ENCODE measurements around the gene SCYGR1. TPM values are rescaled to one million over a fixed set of nuclear protein-coding genes. Genes with fewer than 3 reads are reported as not detected.

The SCYGR1 gene
- total RNA-seq, 1 experiment from 2014 or later = not detected

DNA sequence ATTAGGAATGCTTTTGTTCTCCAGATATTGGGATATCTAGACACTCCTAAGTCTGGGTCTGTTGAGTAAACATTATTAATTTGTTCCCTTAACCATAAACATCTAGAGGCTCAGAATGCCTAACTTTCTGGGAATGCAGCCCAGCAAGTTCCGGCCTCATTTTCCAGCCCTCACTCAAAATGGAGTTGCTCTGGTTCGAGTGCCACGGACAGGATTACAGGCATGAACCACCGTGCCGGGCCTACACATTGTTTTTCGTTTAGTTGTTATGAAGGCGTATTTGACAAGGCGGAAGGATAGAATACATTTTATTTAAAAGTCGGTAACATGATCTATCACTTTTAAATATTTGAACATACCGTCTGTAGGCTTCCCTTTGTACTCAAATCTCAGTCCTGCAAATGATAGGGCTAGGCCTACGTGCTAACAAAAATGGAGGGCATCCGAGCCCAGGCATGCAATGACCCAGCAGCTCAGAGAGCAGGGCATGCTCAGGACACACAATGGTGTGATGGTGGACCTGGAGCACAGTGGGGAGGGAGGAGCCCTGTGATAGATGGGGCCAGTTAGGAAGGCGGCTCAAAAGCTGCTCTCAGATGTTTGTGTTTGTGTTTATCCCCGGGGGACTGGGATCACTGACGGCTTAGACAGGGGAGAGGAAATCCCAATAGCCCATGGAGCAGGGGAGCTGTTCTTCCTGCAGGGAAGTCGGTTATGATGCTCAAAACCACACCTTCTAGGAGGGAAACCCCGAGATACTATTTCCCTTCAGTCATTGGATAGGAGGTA lies 2.9 kb upstream of the SCYGR1 start:
- no peaks in the 10 kb centered on the region for H3K9me3 ChIP-seq (ENCODE audit: low read depth, low read length, poor library complexity, severe bottlenecking)
- no peak for DNase-seq (ENCODE audit: low spot score)
- peaks cover 3% of the 10 kb centered on the region for H3K4me1 ChIP-seq (ENCODE audit: insufficient read depth, low read length, poor library complexity, severe bottlenecking)
- no peak overlapping the region for H3K27ac ChIP-seq (ENCODE audit: low read depth, low read length, poor library complexity, severe bottlenecking)
- H3K4me3 ChIP-seq (ENCODE audit: low read depth, low read length, poor library complexity, severe bottlenecking) = no peak overlapping the region
- H3K27me3 ChIP-seq (replicated peaks; ENCODE audit: insufficient read depth, low read depth, low read length, poor library complexity) = no peaks in the 10 kb centered on the region
- POLR2A ChIA-PET (ENCODE audit: low non-redundant PET) = no interaction called here
- no peaks in the 10 kb centered on the region for H3K36me3 ChIP-seq (ENCODE audit: insufficient read depth, low read length, poor library complexity, severe bottlenecking)
- intact Hi-C loops (cut with micrococcal nuclease; ENCODE audit: unreplicated experiment) = loop anchor here (10.0 kb wide), 1 partner anchor 256 kb away; no protein-coding TSS in a partner anchor
- TF ChIP-seq, protein P1, sequence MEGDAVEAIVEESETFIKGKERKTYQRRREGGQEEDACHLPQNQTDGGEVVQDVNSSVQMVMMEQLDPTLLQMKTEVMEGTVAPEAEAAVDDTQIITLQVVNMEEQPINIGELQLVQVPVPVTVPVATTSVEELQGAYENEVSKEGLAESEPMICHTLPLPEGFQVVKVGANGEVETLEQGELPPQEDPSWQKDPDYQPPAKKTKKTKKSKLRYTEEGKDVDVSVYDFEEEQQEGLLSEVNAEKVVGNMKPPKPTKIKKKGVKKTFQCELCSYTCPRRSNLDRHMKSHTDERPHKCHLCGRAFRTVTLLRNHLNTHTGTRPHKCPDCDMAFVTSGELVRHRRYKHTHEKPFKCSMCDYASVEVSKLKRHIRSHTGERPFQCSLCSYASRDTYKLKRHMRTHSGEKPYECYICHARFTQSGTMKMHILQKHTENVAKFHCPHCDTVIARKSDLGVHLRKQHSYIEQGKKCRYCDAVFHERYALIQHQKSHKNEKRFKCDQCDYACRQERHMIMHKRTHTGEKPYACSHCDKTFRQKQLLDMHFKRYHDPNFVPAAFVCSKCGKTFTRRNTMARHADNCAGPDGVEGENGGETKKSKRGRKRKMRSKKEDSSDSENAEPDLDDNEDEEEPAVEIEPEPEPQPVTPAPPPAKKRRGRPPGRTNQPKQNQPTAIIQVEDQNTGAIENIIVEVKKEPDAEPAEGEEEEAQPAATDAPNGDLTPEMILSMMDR (conservative IDR thresholded peaks at IDR 0.05; ENCODE audit: low read depth, low read length) = no peak
- no peak for TF ChIP-seq EZH2 (IDR thresholded peaks at IDR 0.05; ENCODE audit: borderline replicate concordance, low read depth, low read length, poor library complexity, severe bottlenecking)
- CTCF ChIA-PET = no interaction called here
- BruUV-seq (replicated peaks) = no TSS peak

DNA sequence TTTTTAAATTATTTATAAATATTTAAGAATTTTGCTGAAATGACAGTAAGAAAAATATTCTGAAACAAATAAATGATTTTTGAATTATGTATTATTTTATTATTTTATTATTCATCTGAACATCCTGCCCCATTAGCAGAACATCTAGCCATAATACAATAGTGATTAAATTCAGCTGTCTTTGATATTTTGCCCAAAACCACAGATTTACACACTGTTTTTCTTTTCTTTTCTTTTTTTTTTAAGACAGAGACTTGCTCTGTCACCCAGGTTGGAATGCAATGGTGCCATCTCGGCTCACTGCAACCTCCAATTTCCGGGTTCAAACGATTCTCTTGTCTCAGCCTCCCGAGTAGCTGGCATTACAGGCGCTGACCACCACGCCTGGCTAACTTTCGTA lies 1.9 kb upstream of the SCYGR1 start:
- no TSS peak for BruUV-seq (replicated peaks)
- ChIA-PET CTCF (no interaction called here), POLR2A (ENCODE audit: low non-redundant PET) (no interaction called here)
- no peaks in the 10 kb centered on the region for H3K27me3 ChIP-seq (replicated peaks; ENCODE audit: insufficient read depth, low read depth, low read length, poor library complexity)
- intact Hi-C loops (cut with micrococcal nuclease; ENCODE audit: unreplicated experiment) = loop anchor here (10.0 kb wide), 1 partner anchor 255 kb away; no protein-coding TSS in a partner anchor
- H3K4me1 ChIP-seq (ENCODE audit: insufficient read depth, low read length, poor library complexity, severe bottlenecking) = peaks cover 3% of the 10 kb centered on the region
- no peak overlapping the region for H3K4me3 ChIP-seq (ENCODE audit: low read depth, low read length, poor library complexity, severe bottlenecking)
- no peaks in the 10 kb centered on the region for H3K36me3 ChIP-seq (ENCODE audit: insufficient read depth, low read length, poor library complexity, severe bottlenecking)
- H3K9me3 ChIP-seq (ENCODE audit: low read depth, low read length, poor library complexity, severe bottlenecking) = no peaks in the 10 kb centered on the region
- no peak overlapping the region for H3K27ac ChIP-seq (ENCODE audit: low read depth, low read length, poor library complexity, severe bottlenecking)
- DNase-seq (ENCODE audit: low spot score) = no peak
- TF ChIP-seq EZH2 (IDR thresholded peaks at IDR 0.05; ENCODE audit: borderline replicate concordance, low read depth, low read length, poor library complexity, severe bottlenecking) = no peak
- TF ChIP-seq, protein P1 (conservative IDR thresholded peaks at IDR 0.05; ENCODE audit: low read depth, low read length) = no peak

DNA sequence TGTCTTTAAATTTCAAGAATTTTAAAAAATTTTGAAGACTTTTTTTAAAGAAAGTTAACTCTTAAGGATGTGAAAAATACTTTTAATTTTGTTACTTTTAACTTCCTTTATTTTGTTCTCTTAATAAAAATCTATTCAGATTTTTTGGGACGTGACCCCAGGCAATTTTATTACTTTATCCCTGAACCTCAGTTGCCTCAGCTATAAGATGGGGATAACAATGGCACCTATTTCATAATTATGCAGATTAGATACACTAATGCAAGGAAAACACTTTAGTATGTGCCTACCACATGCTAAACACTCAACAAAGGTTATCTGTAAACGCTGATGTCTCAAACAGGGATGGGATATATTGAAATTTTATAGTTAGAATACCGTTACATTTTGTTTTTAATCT lies 1.5 kb upstream of the SCYGR1 start:
- Histone ChIP-seq H3K27ac (ENCODE audit: low read depth, low read length, poor library complexity, severe bottlenecking) (no peak overlapping the region), H3K36me3 (ENCODE audit: insufficient read depth, low read length, poor library complexity, severe bottlenecking) (no peaks in the 10 kb centered on the region), H3K27me3 (replicated peaks; ENCODE audit: insufficient read depth, low read depth, low read length, poor library complexity) (no peaks in the 10 kb centered on the region), H3K9me3 (ENCODE audit: low read depth, low read length, poor library complexity, severe bottlenecking) (no peaks in the 10 kb centered on the region), H3K4me1 (ENCODE audit: insufficient read depth, low read length, poor library complexity, severe bottlenecking) (peaks cover 3% of the 10 kb centered on the region), H3K4me3 (ENCODE audit: low read depth, low read length, poor library complexity, severe bottlenecking) (no peak overlapping the region)
- ChIA-PET POLR2A (ENCODE audit: low non-redundant PET) (no interaction called here), CTCF (no interaction called here)
- DNase-seq (ENCODE audit: low spot score) = no peak
- no TSS peak for BruUV-seq (replicated peaks)
- intact Hi-C loops (cut with micrococcal nuclease; ENCODE audit: unreplicated experiment) = no loop called here
- TF ChIP-seq, protein P1 (conservative IDR thresholded peaks at IDR 0.05; ENCODE audit: low read depth, low read length) = no peak
- TF ChIP-seq EZH2 (IDR thresholded peaks at IDR 0.05; ENCODE audit: borderline replicate concordance, low read depth, low read length, poor library complexity, severe bottlenecking) = no peak

Data from A673 (cell line).